H9 (cell line): ENCODE results near the gene RAMAC. TPM values are rescaled to one million over a fixed set of nuclear protein-coding genes. Genes with fewer than 3 reads are reported as not detected.

Source experiments
- DNase-seq: peaks from one replicate; pipeline ENCODE4 v3.0.0-alpha.2; 2017
- H2AFZ ChIP-seq: one replicate; pipeline ENCODE4 v1.6.1; 2013; ENCODE audit warnings: mild to moderate bottlenecking, low read length, control low read depth, moderate library complexity
- H2AK5ac ChIP-seq: 2 replicates; pipeline ENCODE4 v1.6.1; 2013; ENCODE audit warnings: low read length, control low read depth, mixed read lengths; ENCODE audit not compliant: insufficient read length
- H2BK120ac ChIP-seq: one replicate; pipeline ENCODE4 v1.6.1; 2013; ENCODE audit warnings: low read depth, mild to moderate bottlenecking, low read length, control low read depth, inconsistent platforms; ENCODE audit not compliant: poor library complexity, severe bottlenecking
- H2BK12ac ChIP-seq: 2 replicates; pipeline ENCODE4 v1.6.1; 2013; ENCODE audit warnings: low read length, control low read depth, mixed read lengths, low read depth; ENCODE audit not compliant: insufficient read length
- H2BK15ac ChIP-seq: 2 replicates; pipeline ENCODE4 v1.6.1; 2013; ENCODE audit warnings: low read depth, low read length, control low read depth
- H2BK20ac ChIP-seq: one replicate; pipeline ENCODE4 v1.6.1; 2013; ENCODE audit warnings: low read depth, mild to moderate bottlenecking, low read length, control low read depth, inconsistent platforms; ENCODE audit not compliant: poor library complexity, severe bottlenecking
- H2BK5ac ChIP-seq: 2 replicates; pipeline ENCODE4 v1.6.1; 2013; ENCODE audit warnings: low read length, control low read depth, mixed read lengths; ENCODE audit not compliant: insufficient read length
- H3K14ac ChIP-seq: 2 replicates; pipeline ENCODE4 v1.6.1; 2013; ENCODE audit warnings: low read length, control low read depth; ENCODE audit not compliant: insufficient read depth
- H3K18ac ChIP-seq: 2 replicates; pipeline ENCODE4 v1.6.1; 2013; ENCODE audit warnings: low read depth, mild to moderate bottlenecking, mixed read lengths, low read length, control low read depth; ENCODE audit not compliant: insufficient read length
- H3K23ac ChIP-seq: 2 replicates; pipeline ENCODE4 v1.6.1; 2013; ENCODE audit warnings: low read length, control low read depth, mixed read lengths, low read depth; ENCODE audit not compliant: insufficient read length
- H3K23me2 ChIP-seq: 2 replicates; pipeline ENCODE4 v1.6.1; 2013; ENCODE audit warnings: low read depth, mild to moderate bottlenecking, mixed read lengths, low read length, control low read depth; ENCODE audit not compliant: insufficient read length, poor library complexity, severe bottlenecking
- H3K27ac ChIP-seq: 2 replicates; pipeline ENCODE4 v1.5.1; 2013; ENCODE audit warnings: low read length, control low read depth, mixed read lengths, low read depth; ENCODE audit not compliant: insufficient read length
- H3K27me3 ChIP-seq: 2 replicates; pipeline ENCODE4 v1.6.1; 2013; ENCODE audit warnings: low read length, control low read depth, inconsistent platforms; ENCODE audit not compliant: insufficient read depth
- H3K4ac ChIP-seq: 2 replicates; pipeline ENCODE4 v1.6.1; 2013; ENCODE audit warnings: low read depth, mild to moderate bottlenecking, control low read depth, inconsistent platforms, low read length, moderate library complexity
- H3K4me1 ChIP-seq: 2 replicates; pipeline ENCODE4 v1.6.1; 2013; ENCODE audit warnings: low read length, control low read depth, inconsistent platforms; ENCODE audit not compliant: insufficient read depth
- H3K4me2 ChIP-seq: 2 replicates; pipeline ENCODE4 v1.6.1; 2013; ENCODE audit warnings: low read length, control low read depth, mixed read lengths; ENCODE audit not compliant: insufficient read length, insufficient read depth
- H3K56ac ChIP-seq: 2 replicates; pipeline ENCODE4 v1.6.1; 2013; ENCODE audit warnings: low read depth, mild to moderate bottlenecking, mixed read lengths, low read length, control low read depth; ENCODE audit not compliant: insufficient read length
- H3K79me1 ChIP-seq: 2 replicates; pipeline ENCODE4 v1.6.1; 2013; ENCODE audit warnings: low read depth, mild to moderate bottlenecking, moderate library complexity, low read length, control low read depth, inconsistent platforms; ENCODE audit not compliant: insufficient read depth, poor library complexity, severe bottlenecking
- H3K79me2 ChIP-seq: 2 replicates; pipeline ENCODE4 v1.6.1; 2013; ENCODE audit warnings: low read length, control low read depth, inconsistent platforms; ENCODE audit not compliant: insufficient read depth
- H3K9ac ChIP-seq: 2 replicates; pipeline ENCODE4 v1.6.1; 2013; ENCODE audit warnings: low read length, control low read depth, mixed read lengths; ENCODE audit not compliant: insufficient read length; ENCODE audit errors: extremely low read depth
- H3K9me3 ChIP-seq: one replicate; pipeline ENCODE4 v1.6.1; 2013; ENCODE audit warnings: low read depth, low read length, inconsistent platforms; ENCODE audit not compliant: control insufficient read depth
- H3T11ph ChIP-seq: one replicate; pipeline ENCODE4 v1.6.1; 2013; ENCODE audit warnings: mild to moderate bottlenecking, low read length, control low read depth, inconsistent platforms
- H4K20me1 ChIP-seq: one replicate; pipeline ENCODE4 v1.6.1; 2013; ENCODE audit not compliant: control insufficient read depth, insufficient read length, insufficient read depth
- H4K5ac ChIP-seq: 2 replicates; pipeline ENCODE4 v1.6.1; 2013; ENCODE audit warnings: low read depth, mild to moderate bottlenecking, mixed read lengths, low read length, control low read depth; ENCODE audit not compliant: insufficient read length
- H4K8ac ChIP-seq: replicated peaks from 2 replicates; pipeline ENCODE4 v1.6.1; 2013; ENCODE audit warnings: low read length, control low read depth, mixed read lengths, low read depth; ENCODE audit not compliant: insufficient read length
- H4K91ac ChIP-seq: 2 replicates; pipeline ENCODE4 v1.6.1; 2013; ENCODE audit warnings: low read depth, mild to moderate bottlenecking, moderate library complexity, mixed read lengths, low read length, control low read depth; ENCODE audit not compliant: insufficient read length
- H3K27ac Mint-ChIP-seq, 3 experiments: 2 replicates in 2 of 3; 3 replicates in 1 of 3; pipeline ENCODE4 v1.8.0; 2020 to 2021; ENCODE audit warnings: mixed read lengths in 3 of 3, mild to moderate bottlenecking in 1 of 3, moderate library complexity in 1 of 3
- H3K27me3 Mint-ChIP-seq: 2 replicates; pipeline ENCODE4 v1.8.0; 2021; ENCODE audit warnings: low read depth, mild to moderate bottlenecking, moderate library complexity, mixed read lengths
- H3K36me3 Mint-ChIP-seq, 3 experiments: 2 replicates in 2 of 3; 3 replicates in 1 of 3; pipeline ENCODE4 v1.8.0; 2020 to 2021; ENCODE audit warnings: low read depth in 3 of 3, mixed read lengths in 3 of 3; ENCODE audit not compliant: insufficient read depth in 1 of 3
- H3K4me1 Mint-ChIP-seq, 2 experiments: 2 replicates each; pipeline ENCODE4 v1.8.0; 2020; ENCODE audit warnings: mixed read lengths in 2 of 2
- H3K4me3 Mint-ChIP-seq, 2 experiments: 2 replicates in 1 of 2; 3 replicates in 1 of 2; pipeline ENCODE4 v1.8.0; 2020 to 2021; ENCODE audit warnings: mild to moderate bottlenecking in 2 of 2, mixed read lengths in 2 of 2, moderate library complexity in 1 of 2
- H3K9me3 Mint-ChIP-seq, 2 experiments: 2 replicates in 1 of 2; 3 replicates in 1 of 2; pipeline ENCODE4 v1.8.0; 2020; ENCODE audit warnings: mild to moderate bottlenecking in 2 of 2, mixed read lengths in 2 of 2, moderate library complexity in 1 of 2
- WGBS: extraction: QIAGEN DNeasy Blood & Tissue Kit; methylation state at CpG from one replicate; pipeline ENCODE4 v1.1.7; 2013; ENCODE audit warnings: missing lambda C conversion rate, low lambda C conversion rate, mixed read lengths; ENCODE audit not compliant: insufficient read length; ENCODE audit errors: extremely low coverage; 5-methylcytosine and 5-hydroxymethylcytosine counted together
- total RNA-seq: library from RNA; stranded (reverse); gene quantifications from 2 replicates; pipeline ENCODE4 v1.2.1, GENCODE V29; 2021
- TF ChIP-seq, protein P1 (sequence below): fragments of 200-600 bp; sonication (generic); conservative IDR thresholded peaks from 3 replicates; pipeline ENCODE4 v1.8.0; 2021; ENCODE audit warnings: antibody characterized with exemption, mild to moderate bottlenecking

RAMAC gene
- total RNA-seq, 1 experiment from 2014 or later, result 35.8 TPM

DNA sequence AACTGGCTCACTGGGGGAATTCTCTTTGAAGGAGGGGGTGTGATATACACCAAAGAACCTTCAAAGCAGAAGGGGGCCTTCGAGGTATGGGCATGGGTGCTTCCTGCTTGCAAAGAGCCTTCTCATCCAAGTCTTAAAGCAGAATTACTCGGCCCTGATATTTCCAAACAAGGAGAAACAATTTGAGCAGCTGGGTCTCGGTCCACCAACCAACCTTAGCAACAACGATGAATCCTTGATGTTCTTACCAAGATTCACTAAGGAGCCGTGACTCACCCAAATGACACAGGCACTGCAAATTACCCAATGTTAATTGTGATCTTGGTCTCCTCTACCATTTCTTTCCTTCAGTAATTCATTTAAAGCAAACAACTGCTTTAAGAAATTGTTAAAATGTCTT is 41.2 kb upstream of the RAMAC start:
- TF ChIP-seq, protein P1, sequence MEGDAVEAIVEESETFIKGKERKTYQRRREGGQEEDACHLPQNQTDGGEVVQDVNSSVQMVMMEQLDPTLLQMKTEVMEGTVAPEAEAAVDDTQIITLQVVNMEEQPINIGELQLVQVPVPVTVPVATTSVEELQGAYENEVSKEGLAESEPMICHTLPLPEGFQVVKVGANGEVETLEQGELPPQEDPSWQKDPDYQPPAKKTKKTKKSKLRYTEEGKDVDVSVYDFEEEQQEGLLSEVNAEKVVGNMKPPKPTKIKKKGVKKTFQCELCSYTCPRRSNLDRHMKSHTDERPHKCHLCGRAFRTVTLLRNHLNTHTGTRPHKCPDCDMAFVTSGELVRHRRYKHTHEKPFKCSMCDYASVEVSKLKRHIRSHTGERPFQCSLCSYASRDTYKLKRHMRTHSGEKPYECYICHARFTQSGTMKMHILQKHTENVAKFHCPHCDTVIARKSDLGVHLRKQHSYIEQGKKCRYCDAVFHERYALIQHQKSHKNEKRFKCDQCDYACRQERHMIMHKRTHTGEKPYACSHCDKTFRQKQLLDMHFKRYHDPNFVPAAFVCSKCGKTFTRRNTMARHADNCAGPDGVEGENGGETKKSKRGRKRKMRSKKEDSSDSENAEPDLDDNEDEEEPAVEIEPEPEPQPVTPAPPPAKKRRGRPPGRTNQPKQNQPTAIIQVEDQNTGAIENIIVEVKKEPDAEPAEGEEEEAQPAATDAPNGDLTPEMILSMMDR, result no peak
- Histone ChIP-seq H3K14ac (no peak overlapping the region), H3K23ac (no peak overlapping the region), H2BK15ac (no peak overlapping the region), H3K18ac (no peak overlapping the region), H4K8ac (no peak overlapping the region), H2BK120ac (no peak overlapping the region), H3K27ac (no peak overlapping the region), H2AFZ (no peak overlapping the region), H3K9ac (no peak overlapping the region), H4K20me1 (no peaks in the 10 kb centered on the region), H2BK20ac (no peak overlapping the region), H2BK5ac (no peak overlapping the region), H3K4me1 (no peaks in the 10 kb centered on the region), H3K56ac (no peak overlapping the region), H2BK12ac (no peak overlapping the region), H4K5ac (no peak overlapping the region), H3K4me2 (no peak overlapping the region), H3T11ph (no peak overlapping the region), H3K23me2 (no peaks in the 10 kb centered on the region), H3K9me3 (no peaks in the 10 kb centered on the region), H4K91ac (no peak overlapping the region), H3K79me2 (0 out of 2 replicates have a peak, but pooled peaks cover 2% of the 10 kb centered on the region), H2AK5ac (no peak overlapping the region), H3K27me3 (no peaks in the 10 kb centered on the region), H3K79me1 (no peaks in the 10 kb centered on the region), H3K4ac (no peak overlapping the region)
- Mint-ChIP-seq H3K27me3 (peaks cover 6% of the 10 kb centered on the region), H3K4me1 (peaks cover 5 to 6% of the 10 kb centered on the region in 2 experiments; a peak in 3 of 4 replicates), H3K9me3 (no peaks in the 10 kb centered on the region), H3K4me3 (no peak overlapping the region), H3K36me3 (no peaks in the 10 kb centered on the region), H3K27ac (no peak overlapping the region)
- WGBS, result no CpG with 5 or more reads among the region's 5 CpGs
- no peak for DNase-seq
